Measurements from ENCODE around the gene TRIM10.
"Not testable (repeated sequence)": the region's sequence is repeated elsewhere in the genome, so short reads cannot be mapped to it uniquely, and the experiment has no call there.

The TRIM10 gene

GRCh38 chr6:30129265-30130178 is 31.5 kb downstream of the TRIM10 start:
- no peak for DNase-seq (ENCODE audit: low read depth)

GRCh38 chr6:30127238-30128093 is 33.5 kb downstream of the TRIM10 start:
- no peak for DNase-seq (ENCODE audit: low read depth)

GRCh38 chr6:30122515-30122914 is 38.5 kb downstream of the TRIM10 start:
- DNase-seq (ENCODE audit: low read depth), result no peak

- no peak for DNase-seq (ENCODE audit: low read depth)
Measured at GRCh38 chr6:30121446-30122366, 39.3 kb downstream of the TRIM10 start.

GRCh38 chr6:30118691-30119090 is 42.3 kb downstream of the TRIM10 start:
- DNase-seq (ENCODE audit: low read depth), result not testable (repeated sequence)

- DNase-seq (ENCODE audit: low read depth), result no peak
Measured at GRCh38 chr6:30116724-30117123, 44.3 kb downstream of the TRIM10 start.

GRCh38 chr6:30113841-30114240 is 47.2 kb downstream of the TRIM10 start:
- DNase-seq (ENCODE audit: low read depth), result no peak

- no peak for DNase-seq (ENCODE audit: low read depth)
Measured at GRCh38 chr6:30113003-30113759, 47.8 kb downstream of the TRIM10 start, which contains the start of gene TRIM31. Gene TRIM31 (minus strand): TSS chr6:30113090. CDS start chr6:30112805, 285 bp downstream.

GRCh38 chr6:30112402-30112994 is 48.5 kb downstream of the TRIM10 start:
- DNase-seq (ENCODE audit: low read depth), result no peak

GRCh38 chr6:30111266-30111856 is 49.6 kb downstream of the TRIM10 start:
- DNase-seq (ENCODE audit: low read depth), result no peak

GRCh38 chr6:30104661-30105060 is 56.4 kb downstream of the TRIM10 start:
- DNase-seq (ENCODE audit: low read depth), result no peak

- DNase-seq (ENCODE audit: low read depth), result no peak
Measured at GRCh38 chr6:30103872-30104179, 57.2 kb downstream of the TRIM10 start.

GRCh38 chr6:30102970-30103871 is 57.8 kb downstream of the TRIM10 start:
- peak; percentile 78 for DNase-seq (ENCODE audit: low read depth)

- no peak for DNase-seq (ENCODE audit: low read depth)
Measured at GRCh38 chr6:30102414-30102969, 58.5 kb downstream of the TRIM10 start.

Data from HS-27A (cell line).